Stomach (tissue), 9 donors: ENCODE data around the gene METTL5. TPM values are rescaled to one million over a fixed set of nuclear protein-coding genes. Genes with fewer than 3 reads are reported as not detected.
A peak's percentile ranks its signal among the peaks of the same experiment; 100 is the strongest.

ENCODE experiments used
- DNase-seq, 2 donors: peaks; one replicate each; pipeline versions ENCODE4 v3.0.0 to v3.0.0-alpha.2; 2013 to 2019
- H3K27ac ChIP-seq, 5 donors: fragments of 200-600 bp in 4 of 5; sonication (generic) in 4 of 5; one replicate each; pipeline ENCODE4 v1.5.1; 2013 to 2019; ENCODE audit warnings: mild to moderate bottlenecking in 1 of 5, moderate library complexity in 1 of 5
- H3K27me3 ChIP-seq, 3 donors: fragments of 200-600 bp; sonication (generic); one replicate each; pipeline ENCODE4 v1.5.1; 2017 to 2019; ENCODE audit warnings: mixed run types in 1 of 3
- H3K36me3 ChIP-seq, 4 donors: fragments of 200-600 bp; sonication (generic); 1 replicate in 3 of 4; 2 replicates in 1 of 4; pipeline ENCODE4 v1.5.1; 2016 to 2019
- H3K4me1 ChIP-seq, 4 donors: fragments of 200-600 bp; sonication (generic); one replicate each; pipeline ENCODE4 v1.5.1; 2016 to 2019
- H3K4me3 ChIP-seq, 4 donors: fragments of 200-600 bp; sonication (generic) in 3 of 4; one replicate each; pipeline ENCODE4 v1.5.1; 2016 to 2019; ENCODE audit warnings: mild to moderate bottlenecking in 1 of 4
- H3K9me3 ChIP-seq, 4 donors: fragments of 200-600 bp; sonication (generic); one replicate each; pipeline ENCODE4 v1.5.1; 2016 to 2019
- CTCF ChIP-seq, 7 experiments: fragments of 450-650 bp in 4 of 7; fragments of 200-600 bp in 3 of 7; sonication (generic) in 3 of 7; IDR thresholded peaks; one replicate each; pipeline ENCODE4 v1.5.1; 2016 to 2019; ENCODE audit warnings: antibody characterized with exemption in 7 of 7, control low read depth in 2 of 7, mild to moderate bottlenecking in 1 of 7
- EP300 ChIP-seq: sonication (generic); formaldehyde crosslinking; IDR thresholded peaks from one replicate; pipeline ENCODE4 v1.6.1; 2017; ENCODE audit warnings: antibody characterized with exemption
- POLR2A ChIP-seq, 4 donors: fragments of 450-650 bp; IDR thresholded peaks; one replicate each; pipeline ENCODE4 v1.6.1; 2016; ENCODE audit warnings: antibody characterized with exemption in 4 of 4, control low read depth in 2 of 4, mild to moderate bottlenecking in 1 of 4, moderate library complexity in 1 of 4
- POLR2AphosphoS5 ChIP-seq, 3 donors: sonication (generic); formaldehyde crosslinking; IDR thresholded peaks; one replicate each; pipeline ENCODE4 v1.6.1; 2016; ENCODE audit warnings: antibody characterized with exemption in 3 of 3
- WGBS, 5 donors: extraction: QIAGEN DNeasy Blood & Tissue Kit in 3 of 5; methylation state at CpG; one replicate each; pipeline versions ENCODE4 v1.1.5 to v1.1.7; 2013 to 2018; 5-methylcytosine and 5-hydroxymethylcytosine counted together
- intact Hi-C: fragments of 100-400 bp; cut with DNase I; formaldehyde crosslinking; loops from one replicate; pipeline ENCODE4 v1.15.1; 2023; ENCODE audit warnings: low total_unique reads
- polyA plus RNA-seq, 3 donors: library from polyadenylated mRNA; stranded (reverse); fragments of 200-250 nt; gene quantifications; one replicate each; pipeline ENCODE4 v1.2.3, GENCODE V29; 2013
- total RNA-seq, 5 donors: library from RNA; depleted of rRNA; stranded (reverse); fragments of >200 nt; gene quantifications; one replicate each; pipeline versions ENCODE4 v1.1.0 to v1.2.3, GENCODE V29; 2014 to 2016
- donor health status: healthy with polysubstance abuse.
- donor health status: Bipolar disorder and iron deficiency.
- donor health status: healthy.

Gene METTL5
- total and polyA plus RNA-seq, 8 donors: 1.4 to 87.2 (median 43.0) TPM

GRCh38 chr2:169803480-169803879 is 21.2 kb downstream of the METTL5 start:
- Histone ChIP-seq H3K36me3 (peaks cover 29 to 75% (median 60%) of the 10 kb centered on the region in 4 donors), H3K9me3 (no peaks in the 10 kb centered on the region), H3K4me3 (no peak overlapping the region), H3K27ac (no peak overlapping the region), H3K4me1 (peaks cover 8 to 52% (median 24%) of the 10 kb centered on the region in 4 donors), H3K27me3 (no peaks in the 10 kb centered on the region)
- no peak for DNase-seq
- 93 to 95% (median 94%) methylated on average over 9 of the region's 9 CpGs for WGBS, 5 donors
- intact Hi-C loops: no loop called here
- TF ChIP-seq POLR2AphosphoS5 (IDR thresholded peaks at IDR 0.05): no peak
- no peak for TF ChIP-seq EP300
- no peak for TF ChIP-seq POLR2A (IDR thresholded peaks at IDR 0.05)
- TF ChIP-seq CTCF (IDR thresholded peaks at IDR 0.05): no peak

- Histone ChIP-seq H3K4me1 (peaks cover 8 to 49% (median 27%) of the 10 kb centered on the region in 4 donors), H3K9me3 (no peaks in the 10 kb centered on the region), H3K36me3 (peaks cover 10 to 31% (median 24%) of the 10 kb centered on the region in 4 donors), H3K4me3 (peak within 1 kb of the TSS; percentile 74 to 93 (median 82)), H3K27ac (peak within 1 kb of the TSS; percentile 85 to 91 (median 87)), H3K27me3 (no peaks in the 10 kb centered on the region)
- DNase-seq: peak; percentile 90 to 97
- WGBS, 5 donors: 0 to 1% (median 0%) methylated on average over 57 to 67 of the region's 67 CpGs
- no peak for TF ChIP-seq POLR2A (IDR thresholded peaks at IDR 0.05)
- peak; percentile 65 to 90 (median 89) for TF ChIP-seq POLR2AphosphoS5 (IDR thresholded peaks at IDR 0.05)
- no peak for TF ChIP-seq EP300
- no peak for TF ChIP-seq CTCF (IDR thresholded peaks at IDR 0.05)
- intact Hi-C loops: no loop called here
Measured at GRCh38 chr2:169798718-169799592, 25.8 kb downstream of the METTL5 start, which contains the start of gene SSB. Gene SSB (plus strand): TSS chr2:169798871. CDS start chr2:169800961, 2,090 bp downstream.

GRCh38 chr2:169798397-169798717 is 26.3 kb downstream of the METTL5 start:
- Histone ChIP-seq H3K4me1 (peaks cover 8 to 43% (median 24%) of the 10 kb centered on the region in 4 donors), H3K27ac (peak overlapping the region; percentile 85 to 91 (median 87)), H3K36me3 (peaks cover 10 to 26% (median 19%) of the 10 kb centered on the region in 4 donors), H3K9me3 (no peaks in the 10 kb centered on the region), H3K4me3 (peak overlapping the region; percentile 74 to 93 (median 82)), H3K27me3 (no peaks in the 10 kb centered on the region)
- intact Hi-C loops: no loop called here
- DNase-seq: no peak
- TF ChIP-seq EP300 (no peak), CTCF (IDR thresholded peaks at IDR 0.05) (no peak), POLR2A (IDR thresholded peaks at IDR 0.05) (no peak), POLR2AphosphoS5 (IDR thresholded peaks at IDR 0.05) (no peak)
- whole genome bisulfite sequencing, 5 donors: 5 to 10% (median 7%) methylated on average over 4 of the region's 4 CpGs

GRCh38 chr2:169797601-169798000 is 27.1 kb downstream of the METTL5 start:
- Histone ChIP-seq H3K27me3 (no peaks in the 10 kb centered on the region), H3K4me1 (peaks cover 8 to 38% (median 22%) of the 10 kb centered on the region in 4 donors), H3K27ac (no peak overlapping the region), H3K9me3 (no peaks in the 10 kb centered on the region), H3K4me3 (no peak overlapping the region), H3K36me3 (peaks cover 9 to 19% (median 14%) of the 10 kb centered on the region in 4 donors)
- DNase-seq: no peak
- TF ChIP-seq POLR2A (IDR thresholded peaks at IDR 0.05) (no peak), CTCF (IDR thresholded peaks at IDR 0.05) (no peak), POLR2AphosphoS5 (IDR thresholded peaks at IDR 0.05) (no peak), EP300 (no peak)
- intact Hi-C loops: no loop called here
- WGBS, 5 donors: 84 to 94% (median 84%) methylated on average over 5 of the region's 5 CpGs
